ENCODE results near the gene SLC24A5.

Gene SLC24A5

GRCh38 chr15:48120745-48121144 lies at the start of gene SLC24A5:
TSS of gene SLC24A5 (plus strand) at chr15:48120990. CDS start at chr15:48121045, 55 bp downstream.
- DNase-seq, result peak; percentile 21

DNA sequence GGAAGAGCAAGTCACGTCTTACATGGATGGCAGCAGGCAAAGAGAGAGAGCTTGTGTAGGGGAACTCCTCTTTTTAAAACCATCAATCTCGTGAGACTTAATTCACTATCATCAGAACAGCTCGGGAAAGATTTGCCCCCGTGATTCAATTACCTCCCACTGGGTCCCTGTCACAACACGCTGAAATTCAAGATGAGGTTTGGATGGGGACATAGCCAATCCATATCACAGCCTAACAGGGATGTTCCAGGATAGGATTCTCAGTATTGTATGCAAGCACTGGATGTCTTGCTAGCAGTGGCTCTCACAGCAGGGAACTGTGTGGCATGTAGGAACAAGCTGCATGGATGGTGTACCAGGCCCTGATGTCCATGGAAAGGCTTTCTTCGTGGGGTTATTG lies 47.8 kb upstream of the SLC24A5 start:
- no peak for DNase-seq

GRCh38 chr15:48073881-48074280 lies 46.9 kb upstream of the SLC24A5 start:
- DNase-seq, result no peak

DNA sequence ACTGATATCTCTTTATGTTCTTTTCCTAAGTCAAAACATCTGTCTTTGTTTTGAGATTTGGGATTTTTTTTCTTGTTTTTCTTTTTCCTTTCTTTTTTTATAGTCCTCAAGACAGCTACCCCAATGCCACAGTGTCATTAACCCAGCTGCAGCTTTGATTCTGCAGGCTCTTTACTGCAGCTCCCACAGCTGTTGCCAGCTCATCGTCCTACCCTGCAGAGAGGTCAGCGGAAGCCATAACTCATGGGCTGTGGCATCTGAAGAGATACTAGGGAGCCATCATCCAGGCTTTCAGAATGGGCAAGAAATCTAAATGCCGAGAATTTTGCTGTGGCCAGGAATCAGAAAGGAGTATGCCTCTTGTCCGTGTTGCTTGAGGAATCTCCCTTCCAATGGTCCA lies 44.3 kb upstream of the SLC24A5 start:
- DNase-seq, result no peak

DNA sequence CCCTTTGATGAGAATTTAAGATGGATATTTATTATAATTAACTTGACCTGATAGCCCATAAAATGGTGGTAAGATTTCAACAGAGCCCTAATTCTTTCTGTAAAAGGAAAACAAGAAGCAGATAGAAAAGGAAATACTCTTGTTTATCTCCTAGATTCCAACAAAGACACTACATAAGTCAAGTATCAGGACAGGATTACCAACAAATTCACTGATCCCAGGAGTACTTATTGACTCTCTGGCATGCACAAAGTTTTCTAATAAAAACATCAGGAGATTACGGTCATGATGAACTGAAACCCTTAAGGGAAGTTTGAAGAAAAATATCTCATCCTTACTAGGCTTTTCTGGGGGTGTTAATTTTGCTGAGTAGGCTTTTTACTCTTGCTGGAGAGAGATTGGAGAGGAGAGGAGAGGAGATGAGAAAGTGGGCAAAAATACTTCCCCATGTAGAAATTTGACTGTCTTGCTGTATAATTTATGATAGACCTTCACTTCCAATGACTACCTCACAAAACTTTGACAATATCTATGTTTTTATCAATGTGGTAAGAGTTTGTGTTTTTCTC lies 43.1 kb upstream of the SLC24A5 start:
- DNase-seq, result no peak

- peak; percentile 29 for DNase-seq
These were observed 35.8 kb upstream of the SLC24A5 start for GRCh38 chr15:48084759-48085590.

DNA sequence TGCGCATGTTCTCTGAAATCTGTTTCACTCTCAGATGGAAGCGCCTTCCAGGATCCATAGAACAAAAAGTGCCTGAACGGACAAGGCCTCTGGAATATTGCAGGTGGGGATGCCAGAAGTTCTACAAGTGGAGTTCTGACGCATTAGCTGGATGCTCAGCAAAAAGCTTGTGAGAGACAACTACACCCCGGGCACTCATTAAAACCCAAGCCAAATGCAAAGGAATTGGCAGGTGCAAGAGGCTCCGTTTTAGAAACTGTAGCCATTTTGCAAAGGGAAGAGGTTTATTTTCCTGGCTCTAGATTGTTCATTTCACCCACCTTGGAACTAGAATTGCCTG lies 35.2 kb upstream of the SLC24A5 start:
- DNase-seq, result no peak

- no peak for DNase-seq
These were observed 34.7 kb upstream of the SLC24A5 start for GRCh38 chr15:48086133-48086532.

DNA sequence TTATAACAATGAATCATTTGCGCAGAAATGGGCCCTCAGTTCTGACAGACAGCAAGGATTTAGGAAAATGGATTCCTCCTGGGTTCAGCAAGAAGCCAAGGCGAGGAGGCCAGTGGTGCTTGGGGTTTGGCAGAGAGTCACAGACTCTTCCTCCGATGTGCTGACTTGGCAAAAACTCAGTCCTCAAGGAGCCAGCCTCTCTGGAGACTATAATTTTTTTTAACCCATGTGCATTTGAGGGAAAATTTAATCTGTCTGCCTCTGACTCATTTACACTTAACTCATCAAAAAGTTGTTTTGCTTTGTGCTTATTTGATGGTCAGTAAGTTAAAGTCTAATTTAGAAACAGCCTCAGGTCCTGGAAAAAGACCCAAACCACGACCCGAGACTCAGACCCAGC lies 34.2 kb upstream of the SLC24A5 start:
- DNase-seq, result no peak

- DNase-seq, result no peak
These were observed 32.9 kb upstream of the SLC24A5 start for GRCh38 chr15:48087844-48088243.

DNA sequence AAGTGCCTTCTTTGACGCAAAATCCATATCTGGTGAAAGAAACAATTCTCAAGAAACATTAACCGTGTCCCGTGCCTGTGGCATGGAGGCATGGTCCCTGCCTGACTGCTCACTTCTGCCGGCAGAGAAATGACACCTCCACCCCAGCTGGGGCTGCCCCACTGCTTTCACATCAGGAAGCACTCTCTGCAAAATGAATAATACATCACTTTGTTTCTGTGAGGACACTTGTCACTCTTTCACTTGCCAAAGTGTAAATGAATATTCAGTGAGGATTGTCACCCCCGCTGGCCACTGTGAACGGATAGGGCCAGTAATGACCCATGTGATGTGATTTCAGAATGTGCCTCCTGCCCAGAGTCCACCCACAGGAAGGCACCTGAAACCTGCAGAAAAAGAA lies 31.1 kb upstream of the SLC24A5 start:
- no peak for DNase-seq

DNA sequence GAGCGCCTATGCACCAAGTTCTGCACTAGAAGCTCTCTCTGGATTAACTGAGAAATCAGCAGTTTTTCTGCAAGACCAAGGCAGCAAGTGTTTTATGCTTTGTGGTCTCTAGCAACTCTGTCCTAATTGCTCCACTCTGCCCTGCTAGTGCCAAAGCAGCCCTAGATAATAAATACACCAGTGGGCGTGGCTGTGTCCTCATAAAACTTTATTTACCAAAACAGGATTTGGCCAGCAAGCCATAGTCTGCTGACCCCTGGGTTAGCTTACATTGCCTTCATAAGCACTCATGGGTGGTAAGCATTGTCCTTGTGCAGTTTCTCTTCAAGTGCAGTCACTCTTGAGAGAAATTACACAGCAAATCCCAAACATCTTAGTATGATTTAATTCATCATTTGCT lies 30.7 kb upstream of the SLC24A5 start:
- DNase-seq, result no peak

- no peak for DNase-seq
These were observed 30.1 kb upstream of the SLC24A5 start for GRCh38 chr15:48090666-48091065.

DNA sequence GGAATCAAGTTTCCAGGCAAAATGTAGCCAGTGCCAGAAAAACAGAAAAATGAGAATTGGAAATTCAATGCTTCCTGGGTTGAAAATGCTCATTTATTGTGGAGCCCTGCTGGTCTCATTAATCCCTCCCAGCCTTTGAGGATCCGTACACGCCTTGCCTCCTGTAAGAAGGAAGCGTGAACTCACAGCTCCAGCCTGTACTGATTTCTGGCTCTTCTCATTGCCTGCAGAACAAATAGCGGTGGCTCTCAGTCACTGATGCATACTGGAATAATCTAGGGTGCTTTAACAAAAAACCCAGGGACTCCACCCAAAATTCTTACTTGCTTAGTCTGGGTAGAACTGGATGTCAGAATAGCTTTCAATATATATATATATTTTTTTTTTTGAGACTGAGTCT lies 29.3 kb upstream of the SLC24A5 start:
- no peak for DNase-seq

DNA sequence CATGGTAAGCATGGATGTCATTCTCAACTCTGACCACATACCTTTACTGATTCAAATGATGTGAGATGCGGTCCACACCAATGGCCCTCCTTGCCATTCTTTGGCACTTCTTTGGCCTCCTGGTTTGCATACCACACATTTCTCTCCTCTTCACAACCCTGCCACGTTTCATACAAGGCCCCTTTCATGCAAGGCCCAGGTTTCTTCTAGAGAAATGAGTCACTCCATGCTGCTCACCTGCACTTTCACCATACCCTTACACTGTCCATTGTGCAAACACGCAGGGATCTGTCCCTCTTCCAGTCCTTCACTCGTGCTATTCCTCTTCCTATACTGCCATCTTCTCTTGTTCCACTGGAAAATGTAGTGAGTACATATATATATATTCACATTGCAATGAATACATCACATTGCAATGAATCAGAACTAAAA lies 24.4 kb upstream of the SLC24A5 start:
- no peak for DNase-seq

DNA sequence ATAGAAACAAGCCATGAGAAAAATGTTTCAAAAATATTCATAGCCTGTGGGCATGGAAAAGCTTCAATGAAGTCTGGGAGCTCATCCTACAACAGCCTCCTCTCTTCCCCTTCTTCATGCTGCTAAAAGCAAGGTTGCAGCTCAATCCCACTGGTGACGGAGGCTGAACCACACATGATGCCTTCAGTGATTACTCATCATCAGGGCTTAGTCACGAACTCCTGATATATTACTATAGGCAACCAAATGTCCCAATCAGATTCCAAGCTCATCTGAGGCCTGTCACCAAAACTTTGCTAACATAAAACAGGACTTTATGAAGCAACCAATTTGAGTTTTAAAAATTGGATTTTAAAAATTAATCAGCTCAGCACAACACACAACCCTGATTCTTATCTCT lies 24.0 kb upstream of the SLC24A5 start:
- no peak for DNase-seq

DNA sequence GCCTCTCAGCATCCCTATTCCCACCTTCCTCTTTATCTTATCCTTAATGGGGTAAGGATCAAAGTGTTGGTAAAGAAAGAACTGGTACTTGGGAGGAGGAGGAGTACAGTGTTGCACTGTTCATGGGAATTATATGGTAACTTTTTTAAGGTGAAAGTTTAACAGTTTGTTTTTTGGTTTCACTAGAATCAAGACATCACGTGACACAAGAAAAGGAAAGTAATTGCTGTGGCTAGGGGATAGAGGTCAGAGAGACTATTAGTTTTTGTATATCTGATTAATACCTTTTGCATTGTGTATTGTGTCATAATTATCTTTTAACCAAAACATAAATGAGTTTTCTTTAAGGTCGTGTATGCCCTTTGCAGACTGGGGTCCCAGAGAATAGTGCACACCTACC lies 23.5 kb upstream of the SLC24A5 start:
- no peak for DNase-seq

DNA sequence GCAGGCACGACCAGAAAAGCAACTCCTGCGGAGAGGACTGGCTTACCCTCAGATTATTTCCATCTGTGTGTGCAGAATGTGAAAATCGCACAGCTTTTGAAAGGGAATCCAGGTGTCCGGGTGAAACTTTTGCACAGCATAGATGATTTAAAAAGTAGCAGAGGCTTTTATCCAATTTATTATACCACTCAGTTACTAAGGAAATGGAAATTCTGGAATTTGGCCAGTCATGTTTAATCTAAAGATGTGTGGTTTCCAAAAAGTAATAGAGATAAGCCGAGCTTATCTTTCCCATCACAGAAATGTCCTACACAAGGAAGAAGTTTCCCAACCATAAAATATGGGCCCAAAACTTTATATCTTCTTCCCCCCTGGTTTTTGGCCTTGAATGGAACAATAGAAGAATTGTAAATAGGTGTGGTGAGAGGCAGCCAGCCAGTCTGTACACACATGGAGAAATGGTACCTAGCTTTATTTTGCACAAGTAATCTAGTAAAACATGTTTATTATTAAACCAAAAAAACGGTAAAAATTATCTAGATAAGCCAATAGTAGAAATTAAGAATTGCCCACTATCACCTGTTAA lies 19.3 kb upstream of the SLC24A5 start:
- DNase-seq, result no peak

DNA sequence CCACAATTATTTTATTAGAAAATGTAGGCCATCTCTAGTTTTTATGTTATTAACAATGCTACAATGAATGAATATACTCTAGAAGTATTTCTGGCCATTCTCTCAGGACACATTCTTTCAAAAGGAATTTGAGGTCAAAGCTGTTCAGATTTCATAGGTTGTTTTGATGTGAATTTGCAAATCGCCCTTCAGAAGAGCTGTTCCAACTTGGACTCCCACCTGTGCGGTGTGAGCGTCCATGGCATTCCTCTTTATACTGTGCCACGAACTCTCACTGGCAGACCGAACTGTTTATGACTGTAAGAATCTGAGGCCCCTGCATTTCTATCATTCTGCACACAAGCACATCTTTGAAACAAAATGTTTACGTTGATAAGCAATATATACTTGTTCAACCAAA lies 18.6 kb upstream of the SLC24A5 start:
- DNase-seq, result no peak

DNA sequence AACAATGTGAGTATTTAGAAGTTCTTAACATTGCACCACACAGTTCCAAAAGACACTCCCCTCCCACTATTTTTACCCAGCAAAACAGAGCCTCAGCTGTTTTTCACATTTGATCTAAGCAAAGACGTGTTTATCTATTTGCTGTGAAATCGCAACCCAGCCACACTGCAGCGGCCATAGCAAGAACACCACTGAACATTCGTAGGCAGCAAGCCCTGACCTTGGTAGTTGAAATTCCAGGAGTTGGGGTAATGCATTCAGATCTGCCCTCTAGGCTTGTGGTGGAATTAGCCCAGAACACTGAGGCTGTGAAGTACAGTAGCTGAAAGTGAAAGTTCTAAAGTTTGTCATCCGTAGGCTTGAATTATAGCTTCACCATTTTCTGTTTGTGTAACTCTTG lies 17.1 kb upstream of the SLC24A5 start:
- no peak for DNase-seq

DNA sequence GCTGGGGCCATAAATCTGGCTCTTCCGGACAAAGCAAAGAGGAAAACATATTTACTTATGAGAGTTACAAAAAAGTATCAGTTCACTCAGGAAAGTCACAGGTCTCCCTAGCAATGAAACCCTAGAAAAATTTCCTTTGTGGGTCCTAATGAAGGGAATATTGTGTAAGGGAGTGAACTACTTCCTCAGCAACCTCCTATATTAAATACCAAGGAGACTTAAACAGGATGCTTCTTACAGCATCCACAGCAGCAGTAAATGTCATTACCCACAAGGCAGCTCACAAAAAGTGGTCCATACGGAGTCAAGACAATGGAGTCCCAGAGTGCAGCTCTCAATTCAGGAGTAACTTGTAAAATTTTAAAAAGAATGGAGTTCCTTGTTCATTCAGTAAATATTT lies 14.9 kb upstream of the SLC24A5 start:
- no peak for DNase-seq

- DNase-seq, result no peak
These were observed 11.6 kb upstream of the SLC24A5 start for GRCh38 chr15:48109212-48109611.

DNA sequence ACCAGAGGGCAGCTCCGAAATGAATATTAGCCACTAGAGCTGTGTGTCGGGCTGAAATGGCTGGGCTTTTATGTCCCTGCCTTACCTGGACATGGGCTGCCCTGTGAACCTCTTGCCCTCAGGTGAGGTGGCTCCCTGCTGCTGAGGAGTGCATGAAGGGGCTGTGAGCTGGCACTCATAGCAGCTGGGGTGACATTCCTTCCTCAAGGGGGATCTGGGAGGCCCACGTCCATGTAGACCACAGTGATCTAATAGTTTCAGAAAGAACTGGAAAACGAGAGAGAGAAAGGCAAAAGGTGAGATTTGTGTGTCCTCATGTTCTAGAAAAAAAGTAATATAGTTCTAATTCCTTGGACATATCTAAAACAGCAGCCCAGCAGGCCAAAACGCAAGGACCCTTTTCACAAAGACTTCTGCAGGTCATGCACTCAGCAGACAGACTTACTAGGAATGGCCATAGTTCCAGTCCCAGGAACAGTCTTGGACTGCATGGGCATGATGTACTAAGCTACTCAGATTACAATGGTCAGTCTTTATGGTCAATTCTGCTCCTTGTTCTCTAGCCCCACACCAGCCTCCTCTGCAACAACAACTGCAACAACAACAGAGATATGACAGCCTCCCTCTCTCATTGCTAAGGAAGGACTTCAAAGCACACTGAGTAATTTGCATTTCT lies 10.8 kb upstream of the SLC24A5 start:
- DNase-seq, result no peak

- peak; percentile 40 for DNase-seq
These were observed 8.5 kb upstream of the SLC24A5 start for GRCh38 chr15:48112242-48112641.

Measured in retina (tissue), 1 donor.